IMR-90 (cell line): Measurements from ENCODE around the gene CTRB2. TPM values are rescaled to one million over a fixed set of nuclear protein-coding genes. Genes with fewer than 3 reads are reported as not detected.
A peak's percentile ranks its signal among the peaks of the same experiment; 100 is the strongest.
"Not testable (repeated sequence)": the region's sequence is repeated elsewhere in the genome, so short reads cannot be mapped to it uniquely, and the experiment has no call there.

Experiments used
- ATAC-seq: fragments of 200-7000 bp; cut with Tn5 transposase; 2 replicates; pipeline ENCODE4 v1.9.1; 2020; ENCODE audit warnings: low read depth, mild to moderate bottlenecking, moderate library complexity
- BruUV-seq: library from RNA; stranded (reverse); fragments of 400-500 nt; replicated peaks from 2 replicates; lab custom pipeline; 2021; lab: Mats Ljungman, UMichigan
- CTCF ChIA-PET: fragments of 300-600 bp; formaldehyde crosslinking; extraction: SDS; loops from one replicate; lab custom pipeline; 2021; ENCODE audit warnings: antibody characterized with exemption; lab: Yijun Ruan, JAX
- POLR2A ChIA-PET: fragments of 300-600 bp; sonication (Branson Sonifier 250); formaldehyde crosslinking; loops from one replicate; lab custom pipeline; 2022; ENCODE audit warnings: antibody characterized with exemption; ENCODE audit not compliant: unreplicated experiment; lab: Charles Lee
- DNase-seq: peaks from one replicate; pipeline ENCODE4 v3.0.0; 2013
- H2AFZ ChIP-seq: replicated peaks from 2 replicates; pipeline ENCODE3; 2013; ENCODE audit warnings: low read length, mild to moderate bottlenecking; ENCODE audit not compliant: poor library complexity
- H2AK5ac ChIP-seq: 2 replicates; pipeline ENCODE4 v1.6.1; 2013; ENCODE audit warnings: low read depth, low read length, inconsistent platforms
- H2AK9ac ChIP-seq: replicated peaks from 2 replicates; pipeline ENCODE3; 2013; ENCODE audit warnings: mild to moderate bottlenecking, low read depth, low read length, moderate library complexity; ENCODE audit not compliant: poor library complexity
- H2BK120ac ChIP-seq: 2 replicates; pipeline ENCODE4 v1.6.1; 2013; ENCODE audit warnings: low read depth, low read length, inconsistent platforms
- H2BK15ac ChIP-seq: 3 replicates; pipeline ENCODE4 v1.6.1; 2013; ENCODE audit warnings: low read depth, low read length, inconsistent platforms
- H2BK20ac ChIP-seq: 2 replicates; pipeline ENCODE4 v1.6.1; 2013; ENCODE audit warnings: low read depth, mild to moderate bottlenecking, inconsistent platforms, low read length, moderate library complexity
- H2BK5ac ChIP-seq: 2 replicates; pipeline ENCODE4 v1.6.1; 2013; ENCODE audit warnings: mild to moderate bottlenecking, low read depth, low read length, inconsistent platforms; ENCODE audit not compliant: poor library complexity, severe bottlenecking
- H3K14ac ChIP-seq: replicated peaks from 2 replicates; pipeline ENCODE4 v1.6.1; 2013; ENCODE audit warnings: low read depth, low read length, inconsistent platforms
- H3K18ac ChIP-seq: 2 replicates; pipeline ENCODE4 v1.6.1; 2013; ENCODE audit warnings: low read depth, low read length, control low read depth
- H3K23ac ChIP-seq: 2 replicates; pipeline ENCODE4 v1.6.1; 2013; ENCODE audit warnings: low read depth, low read length, inconsistent platforms
- H3K27ac ChIP-seq: 2 replicates; pipeline ENCODE4 v1.5.1; 2013; ENCODE audit warnings: mild to moderate bottlenecking, control low read depth, low read length; ENCODE audit not compliant: insufficient read depth
- H3K27me3 ChIP-seq: 2 replicates; pipeline ENCODE4 v1.6.1; 2013; ENCODE audit warnings: low read length; ENCODE audit not compliant: control insufficient read depth, insufficient read depth
- H3K36me3 ChIP-seq: 2 replicates; pipeline ENCODE4 v1.6.1; 2013; ENCODE audit warnings: low read length, mixed read lengths; ENCODE audit not compliant: control insufficient read depth, insufficient read depth
- H3K4ac ChIP-seq: 2 replicates; pipeline ENCODE4 v1.6.1; 2013; ENCODE audit warnings: low read depth, low read length, inconsistent platforms
- H3K4me1 ChIP-seq: 2 replicates; pipeline ENCODE4 v1.6.1; 2013; ENCODE audit warnings: low read length, mixed read lengths; ENCODE audit not compliant: control insufficient read depth, insufficient read depth
- H3K4me2 ChIP-seq: 2 replicates; pipeline ENCODE4 v1.6.1; 2013; ENCODE audit warnings: low read depth, mild to moderate bottlenecking, control low read depth, low read length, moderate library complexity
- H3K4me3 ChIP-seq: 2 replicates; pipeline ENCODE4 v1.5.1; 2013; ENCODE audit warnings: low read depth, mild to moderate bottlenecking, control low read depth, low read length, moderate library complexity; ENCODE audit not compliant: insufficient read depth
- H3K56ac ChIP-seq: 2 replicates; pipeline ENCODE4 v1.6.1; 2013; ENCODE audit warnings: low read length, inconsistent platforms; ENCODE audit not compliant: insufficient read depth; ENCODE audit errors: extremely low read depth
- H3K79me1 ChIP-seq, 2 experiments: 2 replicates each; pipeline ENCODE4 v1.6.1; 2013; ENCODE audit warnings: low read length in 2 of 2, inconsistent platforms in 1 of 2, low read depth in 1 of 2
- H3K9ac ChIP-seq: 2 replicates; pipeline ENCODE4 v1.6.1; 2013; ENCODE audit warnings: low read depth, low read length, control low read depth
- H3K9me1 ChIP-seq: 2 replicates; pipeline ENCODE4 v1.6.1; 2013; ENCODE audit warnings: low read length, inconsistent platforms; ENCODE audit not compliant: insufficient read depth
- H3K9me3 ChIP-seq: 2 replicates; pipeline ENCODE4 v1.6.1; 2013; ENCODE audit warnings: low read length; ENCODE audit not compliant: control insufficient read depth, insufficient read depth
- H4K20me1 ChIP-seq: 2 replicates; pipeline ENCODE4 v1.6.1; 2013; ENCODE audit warnings: low read length, inconsistent platforms; ENCODE audit not compliant: insufficient read depth
- H4K5ac ChIP-seq: 2 replicates; pipeline ENCODE4 v1.6.1; 2013; ENCODE audit warnings: mild to moderate bottlenecking, low read depth, low read length, control low read depth
- H4K8ac ChIP-seq, 2 experiments: 2 replicates each; pipeline ENCODE4 v1.6.1; 2013; ENCODE audit warnings: low read depth in 2 of 2, low read length in 2 of 2, control low read depth in 1 of 2, inconsistent platforms in 1 of 2
- H4K91ac ChIP-seq: 2 replicates; pipeline ENCODE4 v1.6.1; 2013; ENCODE audit warnings: low read depth, low read length, inconsistent platforms; ENCODE audit not compliant: insufficient read depth
- WGBS, 2 experiments: methylation state at CpG; one replicate each; pipeline versions ENCODE4 v1.1.5 to v1.1.7; 2013; ENCODE audit warnings: missing lambda C conversion rate in 2 of 2; ENCODE audit not compliant: insufficient read length in 1 of 2; ENCODE audit errors: extremely low coverage in 2 of 2; 5-methylcytosine and 5-hydroxymethylcytosine counted together
- dilution Hi-C: fragments of 300-500 bp; cut with HindIII; formaldehyde crosslinking; loops from one replicate; pipeline ENCODE4 v1.14.3; 2018; ENCODE audit warnings: low sequenced_read_pairs; ENCODE audit not compliant: unreplicated experiment
- in situ Hi-C: fragments of 300-500 bp; cut with MboI; formaldehyde crosslinking; loops from 3 replicates; pipeline ENCODE4 v1.14.3; 2019; ENCODE audit warnings: low sequenced_read_pairs, inconsistent platforms, mixed read lengths
- intact Hi-C: fragments of 100-400 bp; cut with micrococcal nuclease; formaldehyde crosslinking; loops from 2 replicates; pipeline ENCODE4 v1.10.0; 2022
- polyA plus RNA-seq, 3 experiments: library from polyadenylated mRNA; depleted of rRNA; stranded (reverse); fragments of >200 nt; gene quantifications; 2 replicates each; pipeline ENCODE4 v1.2.3, GENCODE V29; 2012; ENCODE audit warnings: low replicate concordance in 1 of 3
- total RNA-seq: library from RNA; depleted of rRNA; stranded (reverse); fragments of >200 nt; gene quantifications from 2 replicates; pipeline ENCODE4 v1.2.3, GENCODE V29; 2012

CTRB2 gene
- total and polyA plus RNA-seq, 2 of the 4 experiments (the other 2 are of a cell fraction), result not detected

DNA sequence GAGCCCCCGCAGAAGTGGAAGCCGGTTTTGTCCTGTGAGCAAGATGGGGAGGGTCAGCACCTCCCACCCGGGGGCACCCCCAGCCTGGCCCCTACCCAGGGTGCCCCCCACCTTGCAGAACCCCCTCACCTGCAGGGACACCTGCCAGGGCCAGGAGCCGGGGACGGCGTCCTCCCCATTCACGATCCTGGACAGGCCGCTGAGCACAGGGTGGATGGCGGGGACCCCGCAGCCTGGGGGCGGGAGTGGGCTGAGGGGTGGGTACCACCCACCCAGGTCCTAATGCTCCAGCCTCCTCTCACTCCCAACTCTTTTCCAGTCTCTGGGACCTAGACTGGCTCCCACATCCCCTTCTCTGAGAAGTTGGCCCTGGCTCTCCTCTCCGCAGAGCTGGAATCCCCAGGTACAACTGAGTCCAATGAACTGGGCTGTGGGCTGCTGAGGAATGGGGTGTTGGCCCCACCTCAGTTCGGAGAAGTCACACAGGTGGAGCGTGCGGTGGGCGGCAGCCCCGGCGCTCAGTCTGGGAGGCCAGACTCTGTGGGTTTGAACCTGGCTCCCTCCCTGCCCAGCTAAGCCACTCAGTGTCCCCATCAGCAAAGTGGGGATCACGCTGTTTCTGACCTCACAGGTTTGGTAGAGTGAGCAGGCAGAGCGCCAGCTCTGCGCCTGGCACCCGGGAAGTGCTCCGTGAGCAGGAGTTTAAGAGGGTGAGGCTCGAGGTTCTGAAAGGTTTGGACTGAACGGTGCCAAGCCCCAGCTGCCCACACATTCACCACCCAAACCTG, 806 bp downstream of the CTRB2 start:
- ATAC-seq, result peak; percentile 6; the same call in 1 of the 2 replicates
- WGBS, 2 experiments, result 92% methylated on average over 6 of the region's 25 CpGs; no CpG with 5 or more reads in 1 of the 2 experiments
- DNase-seq, H4K20me1 ChIP-seq, dilution Hi-C loops, POLR2A ChIA-PET, H4K91ac ChIP-seq, H3K27me3 ChIP-seq, H3K14ac ChIP-seq, H4K8ac ChIP-seq, H2BK20ac ChIP-seq, H3K4me2 ChIP-seq, H2BK5ac ChIP-seq, H3K18ac ChIP-seq, H3K4me1 ChIP-seq, H3K56ac ChIP-seq, H2BK15ac ChIP-seq, H2AK9ac ChIP-seq, H3K27ac ChIP-seq, H3K9me1 ChIP-seq, H3K9ac ChIP-seq, H2AK5ac ChIP-seq, H3K36me3 ChIP-seq, BruUV-seq, H3K79me1 ChIP-seq, H2BK120ac ChIP-seq, H3K4me3 ChIP-seq, CTCF ChIA-PET, H3K4ac ChIP-seq, H4K5ac ChIP-seq, H3K23ac ChIP-seq, H2AFZ ChIP-seq, H3K9me3 ChIP-seq: not testable (repeated sequence)
- in situ Hi-C loops (loop anchor here (25.0 kb wide), 2 partner anchors 381 to 556 kb away; no protein-coding TSS in a partner anchor), intact Hi-C loops (loop anchor here (2.0 kb wide), 1 partner anchor 19 kb away; no protein-coding TSS in a partner anchor)

- H3K27me3 ChIP-seq, H4K8ac ChIP-seq, H3K23ac ChIP-seq, POLR2A ChIA-PET, H3K14ac ChIP-seq, H3K4me2 ChIP-seq, H2BK20ac ChIP-seq, BruUV-seq, H3K18ac ChIP-seq, H3K9me1 ChIP-seq, H3K9me3 ChIP-seq, H4K20me1 ChIP-seq, H2AK9ac ChIP-seq, H3K4ac ChIP-seq, H2AFZ ChIP-seq, H3K36me3 ChIP-seq, dilution Hi-C loops, H2BK5ac ChIP-seq, ATAC-seq, intact Hi-C loops, H3K56ac ChIP-seq, H2AK5ac ChIP-seq, H3K79me1 ChIP-seq, H4K91ac ChIP-seq, H3K27ac ChIP-seq, H2BK15ac ChIP-seq, H4K5ac ChIP-seq, H3K9ac ChIP-seq, CTCF ChIA-PET, H3K4me3 ChIP-seq, H2BK120ac ChIP-seq, DNase-seq, H3K4me1 ChIP-seq: not testable (repeated sequence)
- in situ Hi-C loops, result loop anchor here (25.0 kb wide), 2 partner anchors 382 to 557 kb away; no protein-coding TSS in a partner anchor
- no CpG with 5 or more reads among the region's 19 CpGs for WGBS, 2 experiments
Measured at GRCh38 chr16:75205438-75205837, 1.5 kb downstream of the CTRB2 start.
